ENCODE measurements around the gene SCYL3. TPM values are rescaled to one million over a fixed set of nuclear protein-coding genes. Genes with fewer than 3 reads are reported as not detected.
"Not testable (repeated sequence)": the region's sequence is repeated elsewhere in the genome, so short reads cannot be mapped to it uniquely, and the experiment has no call there.

Gene SCYL3
- total RNA-seq, 1 donor from 2014 or later, result 5.7 TPM

GRCh38 chr1:169872906-169873305 lies 20.8 kb downstream of the SCYL3 start:
- no peak for DNase-seq (ENCODE audit: low read depth, low spot score)

DNA sequence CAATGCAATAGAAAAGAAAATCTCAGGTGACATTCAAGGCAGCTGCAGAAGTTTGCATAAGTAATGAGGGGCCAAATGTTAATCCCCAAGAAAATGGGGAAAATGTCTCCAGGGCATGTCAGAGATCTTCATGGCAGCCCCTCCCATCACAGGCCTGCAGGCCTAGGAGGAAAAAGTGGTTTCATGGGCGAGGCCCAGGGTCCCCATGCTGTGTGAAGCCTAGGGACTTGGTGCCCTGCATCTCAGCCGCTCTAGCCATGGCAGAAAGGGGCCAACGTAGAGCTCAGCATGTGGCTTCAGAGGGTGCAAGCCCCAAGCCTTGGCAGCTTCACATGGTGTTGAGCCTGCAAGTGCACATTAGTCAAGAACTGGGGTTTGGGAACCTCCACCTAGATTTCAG lies 21.7 kb downstream of the SCYL3 start:
- not testable (repeated sequence) for DNase-seq (ENCODE audit: low read depth, low spot score)

- no peak for DNase-seq (ENCODE audit: low read depth, low spot score)
Observed at GRCh38 chr1:169869426-169869825, 24.3 kb downstream of the SCYL3 start.

GRCh38 chr1:169868978-169869377 lies 24.7 kb downstream of the SCYL3 start:
- no peak for DNase-seq (ENCODE audit: low read depth, low spot score)

GRCh38 chr1:169867012-169867675 lies 26.6 kb downstream of the SCYL3 start:
- no peak for DNase-seq (ENCODE audit: low read depth, low spot score)

- DNase-seq (ENCODE audit: low read depth, low spot score), result no peak
Observed at GRCh38 chr1:169866577-169866976, 27.1 kb downstream of the SCYL3 start.

GRCh38 chr1:169864531-169864930 lies 29.2 kb downstream of the SCYL3 start:
- DNase-seq (ENCODE audit: low read depth, low spot score), result not testable (repeated sequence)

- DNase-seq (ENCODE audit: low read depth, low spot score), result no peak
Observed at GRCh38 chr1:169860750-169861149, 32.9 kb downstream of the SCYL3 start.

DNA sequence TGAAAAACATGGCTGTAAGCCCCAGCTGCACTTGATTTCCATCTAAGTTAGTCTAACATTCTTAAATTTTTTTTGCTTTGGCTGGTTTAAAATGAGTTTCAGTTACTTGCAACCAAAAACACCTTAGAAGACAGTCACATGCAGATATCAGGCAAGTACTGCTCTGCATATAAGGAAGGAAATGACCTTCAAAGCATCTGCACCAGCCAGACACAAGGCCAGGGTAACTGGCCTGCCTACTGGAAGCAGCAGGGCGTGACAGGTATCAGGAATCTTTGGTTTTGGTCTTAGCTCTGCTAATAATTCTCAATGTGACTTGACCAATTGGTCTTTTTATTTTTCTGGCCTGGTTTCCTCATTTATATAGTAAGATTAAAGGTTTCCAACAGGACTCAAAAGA lies 33.5 kb downstream of the SCYL3 start:
- DNase-seq (ENCODE audit: low read depth, low spot score), result no peak

GRCh38 chr1:169859001-169859400 lies 34.7 kb downstream of the SCYL3 start:
- no peak for DNase-seq (ENCODE audit: low read depth, low spot score)

- no peak for DNase-seq (ENCODE audit: low read depth, low spot score)
Observed at GRCh38 chr1:169858467-169858866, 35.2 kb downstream of the SCYL3 start.

GRCh38 chr1:169853341-169853740 lies 40.4 kb downstream of the SCYL3 start:
- DNase-seq (ENCODE audit: low read depth, low spot score), result no peak

DNA sequence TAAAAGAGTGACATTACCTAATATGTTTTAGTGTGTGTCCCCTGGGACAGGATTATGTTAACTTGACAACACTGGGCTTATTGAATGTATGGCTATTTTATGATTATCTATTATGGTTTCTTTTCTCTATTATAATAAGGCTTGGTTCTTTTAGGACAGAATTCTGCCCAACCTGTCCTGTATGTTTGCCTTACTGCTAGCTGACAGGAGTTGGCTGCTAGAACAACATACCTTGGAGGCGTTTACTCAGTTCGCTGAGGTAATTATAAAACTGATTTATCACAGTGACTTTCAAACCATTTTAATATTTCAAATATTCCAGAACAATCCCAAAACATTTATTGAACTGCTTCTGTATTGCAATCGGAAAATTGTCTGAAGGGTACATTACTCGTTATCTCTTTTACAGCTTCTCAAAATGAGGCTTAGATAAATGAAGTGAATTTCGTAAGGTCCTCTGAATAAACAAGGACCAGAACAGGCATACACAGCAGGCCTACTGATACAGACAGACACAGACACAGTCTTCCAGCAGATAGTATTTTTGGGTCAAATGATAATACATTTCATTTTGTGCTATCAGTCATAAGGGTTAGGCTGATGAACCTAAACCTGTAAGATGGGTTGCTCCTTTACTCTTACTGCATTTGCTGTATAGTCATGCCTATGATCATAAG lies 44.2 kb downstream of the SCYL3 start:
- DNase-seq (ENCODE audit: low read depth, low spot score), result no peak

DNA sequence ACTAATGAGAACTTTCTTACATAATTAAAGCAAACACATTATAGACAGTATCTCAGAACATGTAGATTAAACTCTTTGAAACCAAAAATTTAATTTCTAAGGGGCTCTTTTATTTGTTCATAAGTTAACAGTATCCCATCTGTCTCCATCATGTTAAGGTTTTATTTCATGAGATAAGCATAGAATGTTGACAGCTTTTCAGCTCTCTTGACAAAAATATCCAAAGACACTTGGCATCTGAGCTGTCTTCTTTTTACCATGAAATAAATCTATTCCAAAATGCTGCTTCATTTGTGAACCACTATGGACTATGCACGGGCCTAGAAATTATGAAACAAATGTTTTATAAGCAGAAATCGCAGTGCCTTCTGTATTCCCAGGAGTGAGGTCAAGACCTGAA lies 45.2 kb downstream of the SCYL3 start:
- DNase-seq (ENCODE audit: low read depth, low spot score), result no peak

DNA sequence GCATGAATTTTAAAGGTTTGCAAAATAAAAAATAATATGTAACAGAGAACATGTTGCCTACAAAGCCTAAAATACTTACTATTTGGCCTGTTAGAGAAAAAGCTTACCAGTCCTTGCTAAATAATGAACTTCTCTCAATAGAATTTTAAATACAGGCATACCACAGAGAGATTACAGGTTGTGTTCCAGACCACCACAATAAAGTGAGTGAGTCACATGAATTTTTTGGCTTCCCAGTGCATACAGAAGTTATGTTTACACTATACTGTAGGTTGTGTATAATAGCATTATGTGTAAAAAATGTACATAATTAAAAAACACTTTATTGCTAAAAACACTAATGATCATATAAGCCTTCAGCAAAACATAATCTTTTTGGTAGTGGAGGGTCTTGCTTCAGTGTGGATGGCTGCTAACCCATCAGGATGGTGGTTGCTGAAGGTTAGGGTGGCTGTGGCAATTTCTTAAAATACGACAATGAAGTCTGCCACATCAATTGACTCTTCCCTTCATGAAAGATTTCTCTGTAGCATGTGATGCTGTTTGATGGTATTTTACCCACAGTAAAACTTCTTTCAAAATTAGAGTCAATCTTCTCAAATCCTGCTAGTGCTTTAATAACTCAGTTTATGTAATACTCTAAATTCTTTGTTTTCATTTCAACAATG lies 48.6 kb downstream of the SCYL3 start:
- DNase-seq (ENCODE audit: low read depth, low spot score), result no peak

DNA sequence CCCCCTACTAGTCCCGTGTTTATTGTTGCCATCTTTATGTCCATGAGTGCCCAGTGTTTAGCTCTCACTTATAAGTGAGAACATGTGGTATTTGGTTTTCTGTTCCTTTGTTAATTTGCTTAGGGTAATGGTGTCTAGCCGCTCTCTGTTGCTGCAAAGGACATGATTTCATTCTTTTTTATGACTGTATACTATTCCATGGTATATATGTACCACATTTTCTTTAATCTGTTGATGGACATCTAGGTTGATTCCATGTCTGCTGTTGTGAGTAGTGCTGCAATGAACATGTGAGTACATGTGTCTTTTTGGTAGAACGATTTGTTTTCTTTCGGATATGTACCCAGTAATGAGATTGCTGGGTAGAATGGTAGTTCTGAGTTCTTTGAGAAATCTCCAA lies 54.8 kb downstream of the SCYL3 start:
- no peak for DNase-seq (ENCODE audit: low read depth, low spot score)

DNA sequence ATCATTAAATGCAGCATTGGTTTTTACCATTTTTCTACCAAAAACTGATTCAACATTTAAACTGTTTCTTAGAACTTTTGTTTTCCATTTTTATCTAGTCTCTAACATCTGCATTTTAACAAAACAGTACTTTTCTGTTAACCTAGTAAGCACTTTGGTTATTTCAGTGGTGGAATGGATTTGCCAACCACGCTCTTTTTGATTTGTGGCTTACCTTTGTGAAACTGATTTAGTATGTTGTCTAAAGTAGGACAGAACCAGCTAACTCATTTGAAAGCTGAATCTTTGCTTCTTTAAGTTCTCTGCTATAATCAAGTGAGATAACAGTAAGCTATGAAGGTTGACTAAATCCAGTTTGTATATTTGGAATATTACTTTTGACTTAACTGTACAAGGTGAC lies 57.5 kb downstream of the SCYL3 start:
- DNase-seq (ENCODE audit: low read depth, low spot score), result no peak

DNA sequence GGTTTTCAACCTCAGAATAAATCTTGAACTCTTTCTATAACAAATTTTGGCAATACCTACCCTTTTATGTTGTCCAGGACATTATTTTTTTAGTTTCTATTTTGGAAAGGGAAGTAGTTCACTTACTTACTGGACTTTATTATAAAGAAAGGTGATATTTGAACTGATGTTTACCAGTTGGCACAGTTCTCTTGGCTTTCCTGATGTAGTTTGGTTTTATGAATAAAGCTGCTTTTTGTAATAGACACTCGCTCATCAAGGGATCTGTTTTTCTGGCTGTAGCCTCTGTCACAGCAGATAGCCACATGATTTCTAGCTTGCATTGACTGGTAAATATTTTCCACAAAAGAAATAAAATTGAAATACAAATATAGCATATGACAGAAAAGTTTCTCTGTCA lies 58.0 kb downstream of the SCYL3 start:
- no peak for DNase-seq (ENCODE audit: low read depth, low spot score)

DNA sequence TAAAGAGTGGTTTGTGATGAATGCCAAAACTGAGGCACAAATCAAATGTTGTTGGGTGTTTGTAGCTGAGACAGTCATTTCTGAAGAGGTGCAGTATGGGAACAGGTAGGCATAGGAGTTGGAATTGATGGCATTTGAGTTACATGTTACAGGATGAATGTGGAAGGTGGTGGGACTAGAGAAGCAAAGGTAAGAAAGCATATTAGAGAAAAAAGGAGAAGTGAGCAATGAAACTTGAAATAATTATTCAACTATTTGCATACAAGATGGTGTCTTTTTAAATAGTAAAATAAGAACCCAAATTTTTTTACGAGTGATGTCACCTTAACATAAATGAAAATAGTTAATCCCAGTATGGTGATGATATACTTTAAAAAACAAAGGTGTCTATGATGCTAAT lies 58.8 kb downstream of the SCYL3 start:
- no peak for DNase-seq (ENCODE audit: low read depth, low spot score)

GRCh38 chr1:169833179-169833901 lies 60.4 kb downstream of the SCYL3 start:
- DNase-seq (ENCODE audit: low read depth, low spot score), result no peak

DNA sequence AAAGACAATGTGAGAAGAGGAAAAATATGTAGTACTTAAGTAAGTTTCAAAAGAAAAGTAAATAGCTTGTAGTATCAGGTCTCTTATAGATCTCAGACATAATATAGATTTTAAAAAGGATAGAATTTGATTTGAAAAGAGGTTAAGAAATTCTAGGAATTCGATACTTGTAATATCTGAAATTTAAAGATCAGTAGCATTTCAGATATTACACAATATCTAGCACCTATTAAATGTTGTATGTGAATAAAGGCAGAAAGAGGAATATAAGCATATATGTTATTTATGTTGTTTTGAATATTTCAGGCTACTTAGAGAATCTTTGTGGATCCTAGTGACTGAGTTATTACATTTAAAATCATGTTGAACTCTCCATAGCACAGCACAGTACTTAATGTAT lies 64.0 kb downstream of the SCYL3 start:
- DNase-seq (ENCODE audit: low read depth, low spot score), result no peak

DNA sequence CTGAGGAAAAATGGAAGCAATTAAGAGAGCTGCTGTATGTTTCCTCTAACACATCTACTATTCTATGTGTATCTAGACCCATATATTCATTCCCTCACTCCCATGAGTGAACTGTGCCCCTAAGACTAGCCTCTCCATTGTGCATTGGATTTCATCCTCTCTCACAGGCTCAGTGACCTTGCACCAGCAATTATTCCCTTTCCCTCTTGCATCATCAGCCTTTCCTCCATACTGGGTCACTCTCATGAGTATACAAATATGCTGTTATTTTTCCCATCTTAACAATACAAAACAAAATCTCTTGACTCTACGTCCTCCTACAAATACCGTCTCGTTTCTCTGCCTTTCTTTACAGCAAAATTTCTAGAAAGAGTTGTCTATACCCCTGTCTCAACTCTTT lies 69.5 kb downstream of the SCYL3 start:
- no peak for DNase-seq (ENCODE audit: low read depth, low spot score)
